K562 (cell line): ENCODE results near the gene SMAP2. TPM values are rescaled to one million over a fixed set of nuclear protein-coding genes. Genes with fewer than 3 reads are reported as not detected.

Experiments
- ATAC-seq: fragments of 200-7000 bp; cut with Tn5 transposase; 3 replicates; pipeline ENCODE4 v1.9.1; 2020; ENCODE audit warnings: moderate library complexity
- BruUV-seq: library from RNA; stranded (reverse); fragments of 400-500 nt; replicated peaks from 2 replicates; lab custom pipeline; 2021; lab: Mats Ljungman, UMichigan
- CTCF ChIA-PET: fragments of 300-600 bp; formaldehyde crosslinking; extraction: SDS; loops from one replicate; lab custom pipeline; 2021; ENCODE audit warnings: low intra/inter-chr PET ratio; lab: Yijun Ruan, JAX
- POLR2A ChIA-PET: fragments of 300-600, 350-650 bp; sonication (Branson Sonifier 250); formaldehyde crosslinking; extraction: SDS; loops from one replicate; lab custom pipeline; 2021; ENCODE audit warnings: antibody characterized with exemption, inconsistent platforms; lab: Yijun Ruan, JAX
- DNase-seq, 4 experiments: peaks; one replicate each; pipeline versions ENCODE4 v3.0.0 to v3.0.0-alpha.2; 2011 to 2018; ENCODE audit warnings: low spot score in 3 of 4, mixed read lengths in 3 of 4; ENCODE audit errors: extremely low read depth in 1 of 4
- FAIRE-seq: peaks from 2 replicates; lab custom pipeline; 2011; peaks lifted over from hg19 to GRCh38; lab: Jason Lieb, UNC
- H2AFZ ChIP-seq: 2 replicates; pipeline ENCODE4 v1.6.0; 2011; ENCODE audit warnings: low read depth, low read length, control low read depth, inconsistent platforms
- H3K27ac ChIP-seq: fragments of 200-600 bp; 3 replicates; pipeline ENCODE4 v1.8.0; 2011; ENCODE audit warnings: low read depth, mild to moderate bottlenecking, control low read depth, inconsistent platforms, low read length, moderate library complexity, mixed read lengths; ENCODE audit errors: extremely low read depth
- H3K27me3 ChIP-seq, 2 experiments: fragments of 300-600 bp in 1 of 2; 2 replicates in 1 of 2; 3 replicates in 1 of 2; pipeline versions ENCODE4 v1.6.0 to v1.8.0; 2011; ENCODE audit warnings: inconsistent platforms in 2 of 2, low read length in 2 of 2, mild to moderate bottlenecking in 1 of 2, mixed read lengths in 1 of 2, moderate library complexity in 1 of 2; ENCODE audit not compliant: control insufficient read depth in 2 of 2, insufficient read depth in 2 of 2
- H3K36me3 ChIP-seq: fragments of 300-600 bp; 3 replicates; pipeline ENCODE4 v1.8.0; 2011; ENCODE audit warnings: mild to moderate bottlenecking, low read length, inconsistent platforms; ENCODE audit not compliant: control insufficient read depth, insufficient read depth
- H3K4me1 ChIP-seq, 2 experiments: fragments of 200-600 bp in 1 of 2; replicated peaks in 1 of 2; 2 replicates in 1 of 2; 3 replicates in 1 of 2; pipeline versions ENCODE4 v1.5.1 to v1.8.0; 2011; ENCODE audit warnings: inconsistent platforms in 2 of 2, low read length in 2 of 2, mild to moderate bottlenecking in 1 of 2, mixed read lengths in 1 of 2, moderate library complexity in 1 of 2; ENCODE audit not compliant: control insufficient read depth in 2 of 2, insufficient read depth in 2 of 2
- H3K4me2 ChIP-seq: 2 replicates; pipeline ENCODE4 v1.6.1; 2011; ENCODE audit warnings: low read length, control low read depth, inconsistent platforms, mixed read lengths; ENCODE audit not compliant: insufficient read depth
- H3K4me3 ChIP-seq: fragments of 200-600 bp; sonication (generic), shearing (Covaris generic); 2 replicates; pipeline ENCODE4 v1.5.1; 2016; ENCODE audit warnings: control low read depth, inconsistent platforms
- H3K79me2 ChIP-seq: fragments of 200-600 bp; 3 replicates; pipeline ENCODE4 v1.8.0; 2011; ENCODE audit warnings: low read length, inconsistent platforms; ENCODE audit not compliant: control insufficient read depth, insufficient read depth
- H3K9ac ChIP-seq, 2 experiments: 2 replicates each; pipeline versions ENCODE4 v1.6.0 to v1.6.1; 2011; ENCODE audit warnings: low read depth in 2 of 2, low read length in 2 of 2, control low read depth in 1 of 2, inconsistent platforms in 1 of 2, mild to moderate bottlenecking in 1 of 2, mixed read lengths in 1 of 2; ENCODE audit not compliant: insufficient read depth in 1 of 2
- H3K9me1 ChIP-seq: one replicate; pipeline ENCODE4 v1.6.0; 2011; ENCODE audit warnings: inconsistent platforms, mild to moderate bottlenecking, low read length, moderate library complexity; ENCODE audit not compliant: control insufficient read depth, insufficient read depth
- H3K9me3 ChIP-seq: replicated peaks from 2 replicates; pipeline ENCODE4 v1.5.1; 2011; ENCODE audit warnings: low read depth, low read length, inconsistent platforms; ENCODE audit not compliant: control insufficient read depth, insufficient read depth
- H4K20me1 ChIP-seq: replicated peaks from 2 replicates; pipeline ENCODE4 v1.6.1; 2011; ENCODE audit warnings: low read length, inconsistent platforms, mixed read lengths; ENCODE audit not compliant: control insufficient read depth, insufficient read depth
- DPF2 ChIP-seq: fragments of 450-650 bp; IDR thresholded peaks from 2 replicates; pipeline ENCODE4 v1.6.1; 2016
- FOSL1 ChIP-seq: fragments of 200-800 bp; sonication (Bioruptor generic); conservative IDR thresholded peaks from 2 replicates; pipeline ENCODE4 v1.6.1; 2016; ENCODE audit warnings: missing genetic modification characterization, missing compliant biosample characterization
- FOXK1 ChIP-seq: sonication (generic); formaldehyde crosslinking; IDR thresholded peaks from 2 replicates; pipeline ENCODE4 v1.8.0; 2022; ENCODE audit warnings: missing genetic modification reagents, mild to moderate bottlenecking, borderline replicate concordance
- L3MBTL2 ChIP-seq: fragments of 450-650 bp; IDR thresholded peaks from 2 replicates; pipeline ENCODE4 v1.6.1; 2016; ENCODE audit warnings: mild to moderate bottlenecking, moderate library complexity
- PHTF2 ChIP-seq: fragments of 250-450 bp; sonication (Bioruptor Pico); IDR thresholded peaks from 2 replicates; pipeline ENCODE4 v1.5.0; 2021; ENCODE audit warnings: mild to moderate bottlenecking
- POLR2B ChIP-seq: fragments of 450-650 bp; IDR thresholded peaks from 2 replicates; pipeline ENCODE4 v1.6.1; 2018; ENCODE audit warnings: low read depth; ENCODE audit not compliant: partially characterized antibody
- PRMT5 ChIP-seq: sonication (generic); formaldehyde crosslinking; IDR thresholded peaks from 2 replicates; pipeline ENCODE4 v1.5.0; 2020; ENCODE audit warnings: missing genetic modification reagents
- SP2 ChIP-seq: IDR thresholded peaks from 2 replicates; pipeline ENCODE4 v1.6.1; 2011; ENCODE audit warnings: mild to moderate bottlenecking, low read depth, low read length, moderate library complexity; ENCODE audit not compliant: poor library complexity, severe bottlenecking; ENCODE audit errors: extremely low read depth
- TCF3 ChIP-seq: sonication (generic); formaldehyde crosslinking; IDR thresholded peaks from 2 replicates; pipeline ENCODE4 v1.4.0; 2020; ENCODE audit warnings: mild to moderate bottlenecking, missing genetic modification reagents
- ZFP1 ChIP-seq: fragments of 450-650 bp; formaldehyde crosslinking; IDR thresholded peaks from 2 replicates; pipeline ENCODE4 v1.4.0; 2020; ENCODE audit warnings: mild to moderate bottlenecking, mixed read lengths
- WGBS: fragments of 100-300 bp; shearing (Covaris generic); methylation state at CpG from one replicate; pipeline ENCODE4 v1.1.6; 2016; ENCODE audit warnings: low coverage, mixed read lengths; ENCODE audit not compliant: insufficient coverage; ENCODE audit errors: missing lambda C conversion rate; 5-methylcytosine and 5-hydroxymethylcytosine counted together
- in situ Hi-C: fragments of 300-500 bp; cut with MboI; formaldehyde crosslinking; loops from 4 replicates; pipeline ENCODE4 v1.15.0; 2018; ENCODE audit warnings: inconsistent platforms, mixed read lengths
- intact Hi-C: fragments of 100-400 bp; cut with micrococcal nuclease; formaldehyde crosslinking; loops from 2 replicates; pipeline ENCODE4 v1.14.2; 2022
- polyA plus RNA-seq, 8 experiments: library from polyadenylated mRNA; depleted of rRNA in 4 of 8; stranded (reverse) in 5 of 8; unstranded in 3 of 8; fragments of >200 nt; fragmentation: Nextera tagmentation in 2 of 8; fragmentation: Illumina TruSeq in 1 of 8; extraction: Ambion mirVana in 2 of 8; extraction: Trizol in 1 of 8; gene quantifications; 2 replicates each; pipeline versions ENCODE4 v1.2.1 to v1.2.3, GENCODE V29; 2011 to 2014; ENCODE audit warnings: inconsistent platforms in 1 of 8, missing spikeins in 1 of 8
- total RNA-seq, 7 experiments: library from RNA; depleted of rRNA in 6 of 7; stranded (reverse); fragments of >200 nt in 6 of 7; fragmentation: Illumina TruSeq in 2 of 7; extraction: Trizol in 2 of 7; gene quantifications; 2 replicates each; pipeline versions ENCODE4 v1.2.1 to v1.2.3, GENCODE V29; 2011 to 2021; ENCODE audit warnings: low replicate concordance in 1 of 7
- TF ChIP-seq, protein P1 (sequence below): IDR thresholded peaks from 2 replicates; pipeline ENCODE4 v1.6.1; 2016; ENCODE audit warnings: missing genetic modification characterization, missing compliant biosample characterization

Gene SMAP2
- total and polyA plus RNA-seq, 9 of the 15 experiments (the other 6 are each of a cell fraction or from before 2014, with no cell fraction given): 38.7 to 212 (median 94.1) TPM

DNA sequence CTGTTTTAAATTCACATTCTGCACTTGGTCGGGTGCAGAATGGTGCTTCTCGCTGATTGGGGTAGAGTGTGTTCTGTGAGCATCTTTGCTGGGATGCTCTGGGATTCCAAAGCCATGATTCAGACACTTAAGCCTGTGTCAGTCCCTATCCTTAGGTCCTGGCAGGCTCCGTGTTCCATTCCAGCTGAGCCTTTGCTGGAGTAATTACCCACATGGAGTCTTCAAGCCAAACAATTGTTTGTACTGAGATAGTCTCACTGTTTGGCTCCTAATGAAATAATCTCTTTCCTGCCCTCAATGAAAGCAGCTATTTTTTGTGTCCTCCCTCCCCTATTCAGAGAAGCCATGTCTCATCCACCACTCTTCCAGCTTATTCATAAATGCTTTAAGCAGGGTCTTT is 18.7 kb downstream of the SMAP2 start:
- Histone ChIP-seq H3K9ac (no peak overlapping the region), H3K27ac (peak overlapping the region; percentile 10; the same call in 1 of the 3 replicates), H4K20me1 (peaks cover 10% of the 10 kb centered on the region; the same call in 1 of the 2 replicates), H3K79me2 (peaks cover 97% of the 10 kb centered on the region), H3K9me1 (no peaks in the 10 kb centered on the region), H3K9me3 (no peaks in the 10 kb centered on the region), H2AFZ (no peak overlapping the region), H3K4me3 (no peak overlapping the region), H3K36me3 (peaks cover 31% of the 10 kb centered on the region), H3K4me1 (peaks cover 25 to 67% of the 10 kb centered on the region in 2 experiments), H3K4me2 (no peak overlapping the region; the same call in 1 of the 2 replicates), H3K27me3 (no peaks in the 10 kb centered on the region)
- TF ChIP-seq ZFP1 (CRISPR knock-in tag): no peak
- 0 out of 2 replicates have a peak, but pooled peaks have one; percentile 18 for TF ChIP-seq FOSL1 (tag)
- POLR2A ChIA-PET: interaction anchor here (0.5 to 6.0 kb wide), 5 partner anchors 8 to 221 kb away, joined by 3 to 28 read pairs (median 4); no protein-coding TSS in a partner anchor
- ATAC-seq (no peak), FAIRE-seq (no peak), DNase-seq (no peak)
- in situ Hi-C loops (no loop called here), intact Hi-C loops (no loop called here)
- CTCF ChIA-PET: no interaction called here
- BruUV-seq: no TSS peak
- whole genome bisulfite sequencing: 67% methylated on average over 3 of the region's 3 CpGs

DNA sequence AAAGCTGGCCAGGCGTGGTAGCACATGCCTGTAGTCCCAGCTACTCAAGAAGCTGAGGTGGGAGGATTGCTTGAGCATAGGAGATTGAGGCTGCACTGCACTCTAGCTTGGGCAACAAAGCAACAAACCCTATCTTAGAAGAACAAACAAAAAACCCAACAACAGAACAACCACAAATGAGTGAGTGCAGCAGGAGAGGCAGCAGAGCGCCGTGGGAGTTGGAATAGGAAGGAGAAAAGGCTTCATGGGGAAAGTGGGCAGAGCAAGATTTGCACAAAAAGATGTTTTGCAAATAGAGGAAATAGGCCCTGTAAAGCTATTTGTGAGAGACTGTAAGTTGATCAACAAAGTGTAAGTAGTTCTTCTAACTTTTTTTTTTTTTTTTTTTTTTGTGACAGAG is 19.6 kb downstream of the SMAP2 start:
- H3K36me3 ChIP-seq: peaks cover 31% of the 10 kb centered on the region
- BruUV-seq: no TSS peak
- TF ChIP-seq FOXK1 (CRISPR knock-in tag): no peak
- TF ChIP-seq, protein P1, sequence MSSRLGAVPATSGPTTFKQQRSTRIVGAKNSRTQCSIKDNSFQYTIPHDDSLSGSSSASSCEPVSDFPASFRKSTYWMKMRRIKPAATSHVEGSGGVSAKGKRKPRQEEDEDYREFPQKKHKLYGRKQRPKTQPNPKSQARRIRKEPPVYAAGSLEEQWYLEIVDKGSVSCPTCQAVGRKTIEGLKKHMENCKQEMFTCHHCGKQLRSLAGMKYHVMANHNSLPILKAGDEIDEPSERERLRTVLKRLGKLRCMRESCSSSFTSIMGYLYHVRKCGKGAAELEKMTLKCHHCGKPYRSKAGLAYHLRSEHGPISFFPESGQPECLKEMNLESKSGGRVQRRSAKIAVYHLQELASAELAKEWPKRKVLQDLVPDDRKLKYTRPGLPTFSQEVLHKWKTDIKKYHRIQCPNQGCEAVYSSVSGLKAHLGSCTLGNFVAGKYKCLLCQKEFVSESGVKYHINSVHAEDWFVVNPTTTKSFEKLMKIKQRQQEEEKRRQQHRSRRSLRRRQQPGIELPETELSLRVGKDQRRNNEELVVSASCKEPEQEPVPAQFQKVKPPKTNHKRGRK (tag): no peak
- TF ChIP-seq SP2: no peak
- TF ChIP-seq TCF3 (CRISPR knock-in tag): 0 out of 2 replicates have a peak, but pooled peaks have one; percentile 6
- TF ChIP-seq POLR2B: peak; percentile 36
- 0 out of 2 replicates have a peak, but pooled peaks have one; percentile 15 for TF ChIP-seq L3MBTL2
- no peak for TF ChIP-seq PHTF2 (CRISPR knock-in tag)
- TF ChIP-seq PRMT5 (CRISPR knock-in tag): no peak
- 0 out of 2 replicates have a peak, but pooled peaks have one; percentile 29 for TF ChIP-seq DPF2
- DNase-seq: no peak
- 50% methylated on average over 3 of the region's 3 CpGs for WGBS
- H4K20me1 ChIP-seq: peaks cover 10% of the 10 kb centered on the region; the same call in 1 of the 2 replicates
- H3K27me3 ChIP-seq: no peaks in the 10 kb centered on the region
- H3K9me3 ChIP-seq: no peaks in the 10 kb centered on the region
- peak; percentile 15 for ATAC-seq
- intact Hi-C loops (no loop called here), in situ Hi-C loops (no loop called here)
- CTCF ChIA-PET: no interaction called here
- H3K4me1 ChIP-seq: peaks cover 16 to 68% of the 10 kb centered on the region in 2 experiments
- POLR2A ChIA-PET: interaction anchor here (0.9 to 6.0 kb wide), 4 partner anchors 9 to 18 kb away, joined by 3 to 28 read pairs (median 6); no protein-coding TSS in a partner anchor
- no peak overlapping the region for H2AFZ ChIP-seq
- H3K4me2 ChIP-seq: no peak overlapping the region
- H3K27ac ChIP-seq: peak overlapping the region; percentile 13; the same call in 1 of the 3 replicates
- FAIRE-seq: no peak
- peaks cover 98% of the 10 kb centered on the region for H3K79me2 ChIP-seq
- no peak overlapping the region for H3K4me3 ChIP-seq
- no peaks in the 10 kb centered on the region for H3K9me1 ChIP-seq
- H3K9ac ChIP-seq: no peak overlapping the region
